RCC 7860 (cell line): ENCODE results near the gene C1orf115.
"Not testable (repeated sequence)": the region's sequence is repeated elsewhere in the genome, so short reads cannot be mapped to it uniquely, and the experiment has no call there.

Source experiments
- DNase-seq: peaks from one replicate; pipeline ENCODE4 v3.0.0-alpha.2; 2015; ENCODE audit warnings: low spot score
- FAIRE-seq: peaks from 2 replicates; lab custom pipeline; 2012; peaks lifted over from hg19 to GRCh38; lab: Jason Lieb, UNC

The C1orf115 gene

GRCh38 chr1:220692436-220693228 lies 2.5 kb downstream of the C1orf115 start:
- FAIRE-seq (no peak), DNase-seq (no peak)

GRCh38 chr1:220694866-220695382 lies 4.8 kb downstream of the C1orf115 start:
- no peak for FAIRE-seq

GRCh38 chr1:220695426-220695825 lies 5.3 kb downstream of the C1orf115 start:
- FAIRE-seq = no peak
- DNase-seq = no peak

More at GRCh38 chr1:220694866-220695382, 4.8 kb downstream of the C1orf115 start:
- no peak for DNase-seq

- no peak for FAIRE-seq
These were observed 6.2 kb downstream of the C1orf115 start for GRCh38 chr1:220696226-220696862.

GRCh38 chr1:220696863-220697231 lies 6.7 kb downstream of the C1orf115 start:
- no peak for FAIRE-seq

More at GRCh38 chr1:220696226-220696862, 6.2 kb downstream of the C1orf115 start:
- DNase-seq = no peak

GRCh38 chr1:220697326-220697725 lies 7.2 kb downstream of the C1orf115 start:
- FAIRE-seq (no peak), DNase-seq (no peak)

More at GRCh38 chr1:220696863-220697231, 6.7 kb downstream of the C1orf115 start:
- no peak for DNase-seq

GRCh38 chr1:220698607-220699016 lies 8.4 kb downstream of the C1orf115 start:
- DNase-seq (no peak), FAIRE-seq (no peak)

GRCh38 chr1:220699044-220699443 lies 8.9 kb downstream of the C1orf115 start:
- DNase-seq (no peak), FAIRE-seq (no peak)

- DNase-seq (no peak), FAIRE-seq (no peak)
These were observed 10.5 kb downstream of the C1orf115 start for GRCh38 chr1:220700556-220701179.

GRCh38 chr1:220701974-220702373 lies 11.8 kb downstream of the C1orf115 start:
- DNase-seq (no peak), FAIRE-seq (no peak)

GRCh38 chr1:220702733-220703270 lies 12.6 kb downstream of the C1orf115 start:
- no peak for FAIRE-seq
- no peak for DNase-seq

- FAIRE-seq (no peak), DNase-seq (no peak)
These were observed 13.1 kb downstream of the C1orf115 start for GRCh38 chr1:220703305-220703704.

- FAIRE-seq (no peak), DNase-seq (no peak)
These were observed 15.6 kb downstream of the C1orf115 start for GRCh38 chr1:220705782-220706181.

- FAIRE-seq (no peak), DNase-seq (no peak)
These were observed 16.3 kb downstream of the C1orf115 start for GRCh38 chr1:220706480-220706879.

- FAIRE-seq (no peak), DNase-seq (no peak)
These were observed 17.0 kb downstream of the C1orf115 start for GRCh38 chr1:220707160-220707559.

GRCh38 chr1:220708244-220708643 lies 18.1 kb downstream of the C1orf115 start:
- DNase-seq = no peak
- FAIRE-seq = no peak

- DNase-seq (no peak), FAIRE-seq (no peak)
These were observed 19.0 kb downstream of the C1orf115 start for GRCh38 chr1:220708936-220709801.

- DNase-seq (no peak), FAIRE-seq (no peak)
These were observed 20.2 kb downstream of the C1orf115 start for GRCh38 chr1:220710333-220710732.

GRCh38 chr1:220711056-220711809 lies 21.1 kb downstream of the C1orf115 start:
- FAIRE-seq = no peak
- no peak for DNase-seq

- FAIRE-seq, DNase-seq: not testable (repeated sequence)
These were observed 25.8 kb downstream of the C1orf115 start for GRCh38 chr1:220715986-220716385.
